SK-N-MC (cell line): ENCODE data around the gene FUCA1.

ENCODE experiments used
- DNase-seq: peaks from one replicate; pipeline ENCODE4 v3.0.0-alpha.2; 2011; ENCODE audit warnings: low read depth, low spot score
- H3K27ac ChIP-seq: fragments of 200-600 bp; sonication (generic); 2 replicates; pipeline ENCODE4 v1.5.1; 2016; ENCODE audit warnings: mixed run types
- H3K36me3 ChIP-seq: fragments of 200-600 bp; sonication (generic); 2 replicates; pipeline ENCODE4 v1.6.1; 2017; ENCODE audit warnings: antibody characterized with exemption, low read length, mixed read lengths; ENCODE audit not compliant: insufficient read depth
- H3K4me3 ChIP-seq: fragments of 200-600 bp; sonication (generic); 2 replicates; pipeline ENCODE4 v1.5.1; 2016
- H3K9ac ChIP-seq: fragments of 200-600 bp; sonication (generic); 2 replicates; pipeline ENCODE4 v1.8.0; 2017; ENCODE audit warnings: mixed run types, mixed read lengths; ENCODE audit not compliant: insufficient read length
- H3K9me3 ChIP-seq: fragments of 200-600 bp; sonication (generic); 2 replicates; pipeline ENCODE4 v1.6.1; 2017; ENCODE audit warnings: low read depth, mild to moderate bottlenecking, antibody characterized with exemption, low read length, moderate library complexity, mixed read lengths
- EZH2 ChIP-seq: fragments of 200-600 bp; sonication (generic); IDR thresholded peaks from one replicate; pipeline ENCODE4 v1.6.1; 2017; ENCODE audit warnings: antibody characterized with exemption
- FOXP2 ChIP-seq: optimal IDR thresholded peaks from 2 replicates; pipeline ENCODE3; 2011; ENCODE audit warnings: mild to moderate bottlenecking, moderate library complexity; ENCODE audit not compliant: insufficient read depth; ENCODE audit errors: extremely low read length, control extremely low read depth
- POLR2AphosphoS5 ChIP-seq: IDR thresholded peaks from 2 replicates; pipeline ENCODE4 v1.6.1; 2012; ENCODE audit warnings: mild to moderate bottlenecking, low read depth, low read length, borderline replicate concordance

The FUCA1 gene

GRCh38 chr1:23867895-23868556 lies at the start of gene FUCA1:
FUCA1 (minus strand) TSS chr1:23868290; CDS start chr1:23868286, 4 bp downstream.
- Histone ChIP-seq H3K4me3 (peak within 1 kb of the TSS; percentile 87), H3K27ac (peak within 1 kb of the TSS; percentile 95), H3K9me3 (no peaks in the 10 kb centered on the region), H3K36me3 (peaks cover 24% of the 10 kb centered on the region), H3K9ac (peak within 1 kb of the TSS; percentile 76)
- TF ChIP-seq EZH2: no peak
- TF ChIP-seq FOXP2: peak; percentile 54
- peak; percentile 85 for TF ChIP-seq POLR2AphosphoS5
- DNase-seq: peak; percentile 76

GRCh38 chr1:23916209-23917131 lies 48.4 kb upstream of the FUCA1 start:
- Histone ChIP-seq H3K9ac (no peak overlapping the region), H3K27ac (no peak overlapping the region), H3K36me3 (no peaks in the 10 kb centered on the region), H3K4me3 (no peak overlapping the region), H3K9me3 (no peaks in the 10 kb centered on the region)
- TF ChIP-seq FOXP2 (no peak), POLR2AphosphoS5 (no peak), EZH2 (no peak)
- no peak for DNase-seq

- Histone ChIP-seq H3K4me3 (no peak overlapping the region), H3K9me3 (no peaks in the 10 kb centered on the region), H3K27ac (no peak overlapping the region), H3K9ac (no peak overlapping the region), H3K36me3 (no peaks in the 10 kb centered on the region)
- TF ChIP-seq EZH2 (no peak), FOXP2 (no peak), POLR2AphosphoS5 (no peak)
- no peak for DNase-seq
These were observed 47.4 kb upstream of the FUCA1 start for GRCh38 chr1:23915466-23915865.

- Histone ChIP-seq H3K27ac (no peak overlapping the region), H3K9me3 (no peaks in the 10 kb centered on the region), H3K36me3 (no peaks in the 10 kb centered on the region), H3K9ac (no peak overlapping the region), H3K4me3 (no peak overlapping the region)
- no peak for TF ChIP-seq FOXP2
- no peak for TF ChIP-seq EZH2
- no peak for TF ChIP-seq POLR2AphosphoS5
- DNase-seq: no peak
These were observed 46.8 kb upstream of the FUCA1 start for GRCh38 chr1:23914921-23915320.

GRCh38 chr1:23913212-23913880 lies 45.3 kb upstream of the FUCA1 start, which contains the start of gene CNR2:
CNR2 (minus strand) TSS chr1:23913362; CDS start chr1:23875617, 37,745 bp downstream.
- H3K9me3 ChIP-seq: no peaks in the 10 kb centered on the region
- no peak for DNase-seq
- H3K27ac ChIP-seq: no peak within 1 kb of the TSS
- no peak for TF ChIP-seq FOXP2
- TF ChIP-seq EZH2: no peak
- TF ChIP-seq POLR2AphosphoS5: no peak
- H3K4me3 ChIP-seq: no peak within 1 kb of the TSS
- no peaks in the 10 kb centered on the region for H3K36me3 ChIP-seq
- H3K9ac ChIP-seq: no peak within 1 kb of the TSS

- no peak for DNase-seq
- Histone ChIP-seq H3K36me3 (no peaks in the 10 kb centered on the region), H3K9ac (no peak overlapping the region), H3K4me3 (no peak overlapping the region), H3K9me3 (no peaks in the 10 kb centered on the region), H3K27ac (no peak overlapping the region)
- TF ChIP-seq FOXP2 (no peak), EZH2 (no peak), POLR2AphosphoS5 (no peak)
These were observed 43.8 kb upstream of the FUCA1 start for GRCh38 chr1:23911921-23912320.

GRCh38 chr1:23910553-23911246 lies 42.6 kb upstream of the FUCA1 start:
- Histone ChIP-seq H3K27ac (no peak overlapping the region), H3K4me3 (no peak overlapping the region)

More at GRCh38 chr1:23910553-23911246, 42.6 kb upstream of the FUCA1 start:
- TF ChIP-seq POLR2AphosphoS5 (no peak), EZH2 (no peak), FOXP2 (no peak)
- Histone ChIP-seq H3K9ac (no peak overlapping the region), H3K36me3 (no peaks in the 10 kb centered on the region), H3K9me3 (no peaks in the 10 kb centered on the region)
- DNase-seq: no peak
